Right lobe of liver (tissue), 6 donors: ENCODE results near the gene SH2D3C. TPM values are rescaled to one million over a fixed set of nuclear protein-coding genes. Genes with fewer than 3 reads are reported as not detected.

Experiments
- ATAC-seq, 4 donors: fragments of 200-7000 bp; cut with Tn5 transposase; one replicate each; pipeline ENCODE4 v1.9.1; 2020; ENCODE audit warnings: mild to moderate bottlenecking in 4 of 4, moderate library complexity in 4 of 4
- DNase-seq, 3 donors: peaks; one replicate each; pipeline ENCODE4 v3.0.0-alpha.2; 2020
- H3K27ac ChIP-seq, 3 donors: fragments of 200-600 bp; one replicate each; pipeline ENCODE4 v1.8.0; 2022
- H3K27me3 ChIP-seq, 2 donors: fragments of 200-600 bp; one replicate each; pipeline ENCODE4 v1.8.0; 2022
- H3K36me3 ChIP-seq, 4 donors: fragments of 200-600 bp; sonication (generic) in 1 of 4; one replicate each; pipeline versions ENCODE4 v1.5.1 to v1.8.0; 2017 to 2022; ENCODE audit warnings: control low read depth in 1 of 4
- H3K4me1 ChIP-seq, 4 donors: fragments of 200-600 bp; sonication (generic) in 1 of 4; one replicate each; pipeline versions ENCODE4 v1.5.1 to v1.8.0; 2017 to 2022; ENCODE audit warnings: control low read depth in 1 of 4
- H3K4me3 ChIP-seq, 3 donors: fragments of 200-600 bp; one replicate each; pipeline ENCODE4 v1.8.0; 2022
- H3K9me3 ChIP-seq, 4 donors: fragments of 200-600 bp; sonication (generic) in 1 of 4; one replicate each; pipeline versions ENCODE4 v1.5.1 to v1.8.0; 2017 to 2022; ENCODE audit warnings: control low read depth in 1 of 4
- CTCF ChIP-seq, 4 donors: fragments of 200-600 bp in 3 of 4; fragments of 450-650 bp in 1 of 4; IDR thresholded peaks; one replicate each; pipeline versions ENCODE4 v1.5.1 to v1.8.0; 2016 to 2022; ENCODE audit warnings: antibody characterized with exemption in 4 of 4, mild to moderate bottlenecking in 2 of 4
- POLR2A ChIP-seq: fragments of 450-650 bp; IDR thresholded peaks from one replicate; pipeline ENCODE4 v1.6.1; 2017; ENCODE audit warnings: antibody characterized with exemption, mild to moderate bottlenecking
- WGBS: methylation state at CpG from one replicate; pipeline ENCODE4 v1.1.6; 2018; ENCODE audit warnings: low coverage, low lambda C conversion rate; ENCODE audit not compliant: insufficient coverage; ENCODE audit errors: missing lambda C conversion rate; 5-methylcytosine and 5-hydroxymethylcytosine counted together
- intact Hi-C, 2 donors: fragments of 100-400 bp; cut with DNase I; formaldehyde crosslinking; loops; one replicate each; pipeline versions ENCODE4 v1.11.2 to v1.14.1; 2022
- total RNA-seq, 6 experiments: library from RNA; depleted of rRNA in 2 of 6; stranded (reverse); fragments of >200 nt in 2 of 6; fragmentation: NEBNext Ultra II Directional in 3 of 6; extraction: Animal tissue kit (Norgen Biotek cat#: 25700) in 3 of 6; gene quantifications; one replicate each; pipeline versions ENCODE4 v1.1.0 to v1.2.4, GENCODE V29; 2016 to 2023
- donor health status: DM: no; HTN: yes; CAD: no.
- donor health status: DM: no; HTN: no; CAD: no.
- donor health status: DM: no; HTN: no; CAD: no.
- donor health status: DM: no; HTN: yes; CAD: no.
- donor health status: DM: no; HTN: yes; CAD: no.

Gene SH2D3C
- total RNA-seq, 6 experiments from 2014 or later, result 1.7 to 5.6 (median 2.7) TPM

GRCh38 chr9:127773981-127774380, 4.5 kb downstream of the SH2D3C start:
- H3K27me3 ChIP-seq, result no peaks in the 10 kb centered on the region
- ATAC-seq (no peak), DNase-seq (no peak)
- no peak for TF ChIP-seq POLR2A
- TF ChIP-seq CTCF (IDR thresholded peaks at IDR 0.05), result no peak
- H3K9me3 ChIP-seq, result no peaks in the 10 kb centered on the region
- no peak overlapping the region for H3K4me3 ChIP-seq
- H3K4me1 ChIP-seq, result peaks cover 0 to 6% (median 3%) of the 10 kb centered on the region in 4 donors
- no peak overlapping the region for H3K27ac ChIP-seq
- intact Hi-C loops, result no loop called here
- H3K36me3 ChIP-seq, result no peaks in the 10 kb centered on the region
- WGBS, result 72% methylated on average over 6 of the region's 10 CpGs

GRCh38 chr9:127773272-127773671, 5.2 kb downstream of the SH2D3C start:
- no peak overlapping the region for H3K27ac ChIP-seq
- TF ChIP-seq POLR2A, result no peak
- no peak for TF ChIP-seq CTCF (IDR thresholded peaks at IDR 0.05)
- H3K27me3 ChIP-seq, result no peaks in the 10 kb centered on the region
- no peaks in the 10 kb centered on the region for H3K36me3 ChIP-seq
- no peak for DNase-seq
- H3K4me1 ChIP-seq, result peaks cover 0 to 6% (median 3%) of the 10 kb centered on the region in 4 donors
- intact Hi-C loops, result no loop called here
- H3K9me3 ChIP-seq, result no peaks in the 10 kb centered on the region
- no peak for ATAC-seq
- H3K4me3 ChIP-seq, result no peak overlapping the region
- WGBS, result 83% methylated on average over 3 of the region's 3 CpGs

- TF ChIP-seq CTCF (IDR thresholded peaks at IDR 0.05) (no peak), POLR2A (no peak)
- Histone ChIP-seq H3K9me3 (no peaks in the 10 kb centered on the region), H3K4me3 (no peak overlapping the region), H3K27ac (no peak overlapping the region), H3K36me3 (no peaks in the 10 kb centered on the region), H3K4me1 (peaks cover 0 to 6% (median 3%) of the 10 kb centered on the region in 4 donors), H3K27me3 (no peaks in the 10 kb centered on the region)
- no peak for ATAC-seq
- intact Hi-C loops, result no loop called here
- DNase-seq, result no peak
- 90% methylated on average over 4 of the region's 5 CpGs for WGBS
Observed at GRCh38 chr9:127772603-127773002, 5.9 kb downstream of the SH2D3C start.

- peaks cover 0 to 6% (median 3%) of the 10 kb centered on the region in 4 donors for H3K4me1 ChIP-seq
- H3K36me3 ChIP-seq, result no peaks in the 10 kb centered on the region
- DNase-seq, result no peak
- TF ChIP-seq CTCF (IDR thresholded peaks at IDR 0.05) (no peak), POLR2A (no peak)
- no peaks in the 10 kb centered on the region for H3K27me3 ChIP-seq
- ATAC-seq, result no peak
- H3K9me3 ChIP-seq, result no peaks in the 10 kb centered on the region
- H3K27ac ChIP-seq, result no peak overlapping the region
- peak overlapping the region in 2 of 3 donors; percentile 50 to 56 for H3K4me3 ChIP-seq
- intact Hi-C loops, result no loop called here
- WGBS, result 6% methylated on average over 19 of the region's 19 CpGs
Observed at GRCh38 chr9:127771570-127772189, 6.8 kb downstream of the SH2D3C start.
